Epithelial cell of prostate (primary cell): ENCODE results near the gene MYNN.
"Not testable (repeated sequence)": the region's sequence is repeated elsewhere in the genome, so short reads cannot be mapped to it uniquely, and the experiment has no call there.

Source experiments
- DNase-seq: peaks from one replicate; pipeline ENCODE4 v3.0.0-alpha.2; 2011; ENCODE audit warnings: low read depth, low spot score
- H3K27ac ChIP-seq: fragments of 450-650 bp; 2 replicates; pipeline ENCODE4 v1.5.1; 2017; ENCODE audit warnings: mild to moderate bottlenecking

MYNN gene

DNA sequence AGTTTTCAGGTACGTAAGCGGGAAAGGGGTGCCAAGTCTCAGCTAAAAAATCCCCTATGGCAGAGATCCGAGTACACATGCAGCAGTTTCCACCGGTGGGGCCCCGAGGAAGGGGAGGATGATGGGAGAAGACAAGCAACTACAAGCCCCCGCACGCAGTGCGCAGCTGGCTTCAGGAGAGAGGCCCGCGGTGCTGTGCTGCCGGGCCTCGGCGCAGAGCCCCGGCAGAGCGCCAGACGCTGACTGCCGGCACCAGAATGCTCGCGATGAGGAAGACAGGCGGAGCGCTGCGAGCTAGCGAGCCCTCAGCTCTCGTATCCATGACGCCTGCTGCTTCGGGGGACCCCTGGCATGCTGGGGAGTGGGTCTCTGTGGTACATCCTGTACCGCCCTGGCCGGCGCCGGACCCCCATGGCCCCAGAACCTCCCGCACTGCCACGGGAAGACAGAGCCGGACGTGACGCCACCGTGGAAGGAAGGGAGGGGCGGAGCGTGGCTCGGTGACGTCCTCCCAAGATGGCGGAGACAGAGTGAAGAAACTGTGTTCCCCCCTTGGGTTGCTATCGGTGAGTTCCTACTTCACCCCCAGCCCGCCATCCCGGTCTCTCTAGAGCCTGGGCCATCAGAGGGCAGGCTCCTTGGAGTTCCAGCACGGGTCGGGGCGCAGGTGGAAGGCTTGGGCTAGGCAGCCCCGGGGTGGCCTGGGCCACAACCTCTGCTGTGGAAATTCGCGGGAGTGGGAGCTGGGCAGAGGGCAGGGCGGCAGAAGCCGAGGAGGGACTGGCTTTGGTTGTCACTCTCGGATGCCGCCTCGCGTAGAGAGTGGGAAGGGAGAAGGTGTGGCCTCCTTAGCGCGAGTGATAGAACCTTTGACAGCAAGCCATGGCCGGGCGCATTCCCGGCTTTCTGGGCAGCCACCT lies at the start of gene MYNN:
MYNN (plus strand) TSS at position 500 of the 920 bp plus-strand sequence. CDS start 900 bp downstream, outside the sequence.
- peak within 1 kb of the TSS; percentile 97 for H3K27ac ChIP-seq
- DNase-seq, result no peak

GRCh38 chr3:169731857-169732256 lies 41.3 kb upstream of the MYNN start:
- DNase-seq, result not testable (repeated sequence)

GRCh38 chr3:169739067-169739466 lies 34.1 kb upstream of the MYNN start:
- DNase-seq, result no peak
- H3K27ac ChIP-seq, result no peak overlapping the region

More at GRCh38 chr3:169731857-169732256, 41.3 kb upstream of the MYNN start:
- H3K27ac ChIP-seq, result not testable (repeated sequence)

DNA sequence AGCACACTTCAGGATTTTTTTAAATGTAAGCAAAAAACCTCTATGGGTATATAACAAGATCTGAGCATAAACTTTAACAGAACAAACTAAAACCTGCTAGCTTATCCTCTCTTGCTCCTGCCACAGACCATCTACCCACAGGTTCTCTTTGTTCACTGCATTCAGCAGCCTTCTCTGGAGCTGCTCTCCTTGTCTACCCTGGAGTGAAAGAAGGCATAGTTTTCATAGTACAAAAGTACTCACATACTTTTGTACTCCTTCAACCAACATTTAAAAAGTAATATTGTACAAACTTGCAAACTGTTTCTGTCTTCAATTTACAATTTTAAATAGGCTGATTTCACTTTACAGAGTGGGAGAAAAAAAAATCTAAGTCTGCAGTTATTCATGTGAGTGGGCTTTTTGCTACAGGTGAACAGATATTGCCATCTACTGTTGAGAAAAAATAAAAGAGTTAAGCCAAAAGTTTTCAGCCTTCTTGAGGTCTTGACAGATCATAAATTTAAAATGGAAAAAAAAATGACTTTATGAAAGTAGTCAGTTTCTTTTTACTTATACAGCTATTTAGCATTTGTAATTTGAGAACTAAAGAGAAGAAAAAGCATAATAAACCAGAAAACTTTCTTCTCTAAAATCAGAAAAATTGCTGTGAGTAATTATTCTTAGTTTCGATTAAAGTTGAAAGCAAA lies 28.7 kb upstream of the MYNN start:
- H3K27ac ChIP-seq, result no peak overlapping the region
- no peak for DNase-seq

DNA sequence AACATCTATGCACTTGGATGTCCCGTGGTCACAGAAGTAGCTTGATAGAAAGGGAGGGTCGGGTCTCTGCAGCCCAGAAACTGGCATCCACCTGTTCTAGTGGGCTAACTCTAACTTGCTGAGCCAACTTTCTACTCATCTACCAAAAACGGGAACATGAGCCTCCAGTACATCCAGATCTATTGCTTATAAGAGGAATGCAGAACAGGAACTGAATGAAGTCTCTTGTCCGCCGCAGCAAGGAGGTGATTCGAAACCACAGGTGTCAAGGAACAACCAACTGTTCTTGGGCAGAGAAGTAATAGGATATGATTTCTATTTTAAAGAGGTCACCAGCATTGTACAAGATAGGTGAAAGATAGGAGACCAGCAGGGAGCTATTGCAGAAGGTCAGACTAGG lies 26.3 kb upstream of the MYNN start:
- H3K27ac ChIP-seq, result no peak overlapping the region
- DNase-seq, result no peak

DNA sequence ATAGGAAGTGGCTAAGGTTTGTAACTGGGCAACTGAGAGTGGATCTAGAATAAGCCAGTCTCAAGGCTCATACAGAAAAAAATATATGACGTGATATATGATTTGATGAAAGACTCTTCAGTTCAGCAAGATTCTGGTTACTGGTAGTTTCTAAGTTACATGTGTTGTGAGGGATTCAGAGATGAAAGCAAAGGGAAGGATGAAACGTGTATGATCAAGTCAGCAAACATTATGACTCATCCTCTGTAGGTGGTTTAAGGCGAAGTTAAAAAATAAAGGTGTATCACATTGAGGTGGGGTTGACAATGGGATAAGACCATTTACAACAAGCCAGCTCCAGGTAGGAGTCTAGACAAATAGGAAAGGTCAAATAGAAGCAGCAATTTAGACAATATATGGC lies 24.5 kb upstream of the MYNN start:
- no peak for DNase-seq
- H3K27ac ChIP-seq, result peak overlapping the region; percentile 7

DNA sequence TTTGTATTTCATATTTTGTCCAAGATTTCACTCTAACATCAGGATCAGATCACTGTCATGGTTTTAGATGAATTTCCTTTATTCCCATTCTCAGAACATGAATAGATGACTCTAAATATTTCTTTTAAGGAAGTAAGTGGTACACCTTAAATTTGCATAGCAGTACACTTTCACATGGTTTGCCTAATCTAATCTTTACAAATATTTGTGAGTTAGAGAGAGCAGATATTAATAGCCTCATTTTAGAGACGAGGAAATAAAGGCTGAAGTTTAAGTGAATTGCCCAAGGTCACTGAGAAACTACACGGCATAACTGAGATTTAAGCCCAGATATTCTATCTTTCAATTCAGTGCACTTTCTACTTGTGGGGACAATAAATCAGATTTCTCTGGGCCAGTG lies 22.5 kb upstream of the MYNN start:
- H3K27ac ChIP-seq, result no peak overlapping the region
- no peak for DNase-seq

DNA sequence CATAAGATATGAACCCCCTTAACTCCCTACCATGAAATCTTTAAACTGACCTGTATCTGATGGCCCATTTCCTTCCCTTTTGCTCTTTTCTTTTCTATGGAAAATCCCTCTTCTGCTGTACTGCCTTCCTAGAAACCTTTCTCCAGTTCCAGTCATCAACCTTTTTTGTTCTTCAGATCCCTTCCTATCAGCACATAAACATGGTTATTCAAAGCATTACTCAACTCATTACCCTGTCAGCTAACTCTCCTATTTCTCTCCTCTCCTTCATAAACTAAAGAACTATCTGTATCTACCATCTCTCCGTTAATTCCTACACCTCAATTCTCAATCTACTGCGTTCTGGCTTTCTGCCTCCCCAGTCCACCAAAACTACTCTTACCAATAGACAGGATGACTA lies 21.3 kb upstream of the MYNN start:
- H3K27ac ChIP-seq, result no peak overlapping the region

DNA sequence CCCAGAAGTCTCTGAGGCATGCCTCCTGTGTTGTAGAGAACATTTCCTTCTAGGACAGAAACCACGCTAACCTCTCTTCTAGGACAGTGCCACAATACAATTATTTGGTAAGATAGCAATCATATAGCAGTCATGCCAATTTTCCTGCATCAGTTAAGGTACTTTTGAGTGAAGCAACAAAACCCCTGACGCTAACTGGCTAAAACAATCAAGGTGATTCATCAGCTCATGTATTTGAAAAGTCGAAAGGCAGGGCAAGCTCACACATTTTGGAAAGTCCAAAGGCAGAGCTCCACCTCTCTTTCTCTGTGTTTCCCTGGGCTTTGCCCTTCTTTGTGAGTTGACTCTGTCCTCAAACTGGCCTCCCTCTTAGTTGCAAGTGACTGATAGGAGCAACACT lies 18.5 kb upstream of the MYNN start:
- DNase-seq, result no peak

More for the DNA sequence above, 21.3 kb upstream of the MYNN start:
- DNase-seq, result no peak

DNA sequence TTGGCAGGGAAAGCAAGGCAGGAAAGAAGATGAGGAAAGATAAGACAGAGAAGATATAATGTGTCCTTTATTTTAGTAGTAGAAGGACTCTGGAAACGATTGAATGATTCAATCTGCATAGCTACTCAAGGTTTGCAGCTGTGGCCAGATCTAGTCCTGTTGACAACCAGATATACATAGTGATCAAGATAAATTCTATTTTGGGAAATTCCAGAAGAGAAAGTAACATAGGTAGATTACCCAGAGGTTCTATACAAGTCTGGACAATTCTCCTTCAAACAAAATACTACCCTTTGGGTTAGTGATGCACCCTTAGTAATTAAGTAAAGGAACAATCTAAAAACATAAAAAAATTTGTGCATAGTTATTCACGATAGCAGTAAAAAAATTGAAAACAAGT lies 17.7 kb upstream of the MYNN start:
- DNase-seq, result no peak
- peak overlapping the region; percentile 56 for H3K27ac ChIP-seq

More for the DNA sequence above, 18.5 kb upstream of the MYNN start:
- H3K27ac ChIP-seq, result peak overlapping the region; percentile 56

GRCh38 chr3:169758359-169758994 lies 14.7 kb upstream of the MYNN start:
- H3K27ac ChIP-seq, result peak overlapping the region; percentile 90
- no peak for DNase-seq

DNA sequence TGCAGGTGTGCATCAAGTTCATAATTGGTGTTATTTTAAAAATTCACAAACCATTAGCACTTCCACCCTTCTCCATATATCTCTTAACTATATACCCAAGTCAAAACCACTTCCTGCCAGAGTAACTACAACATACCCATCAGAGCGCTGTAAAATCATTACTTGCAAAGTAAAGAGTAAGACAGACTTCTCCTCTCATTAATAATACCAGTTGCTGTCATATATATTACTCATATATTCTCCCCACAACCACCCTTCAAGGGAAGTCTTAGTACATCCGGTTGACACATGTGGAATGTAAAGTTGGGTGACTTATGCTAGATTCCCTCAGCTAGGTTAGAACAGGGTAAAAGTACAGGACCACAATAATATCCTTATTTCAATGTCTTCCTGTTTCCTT lies 13.9 kb upstream of the MYNN start:
- H3K27ac ChIP-seq, result peak overlapping the region; percentile 90

DNA sequence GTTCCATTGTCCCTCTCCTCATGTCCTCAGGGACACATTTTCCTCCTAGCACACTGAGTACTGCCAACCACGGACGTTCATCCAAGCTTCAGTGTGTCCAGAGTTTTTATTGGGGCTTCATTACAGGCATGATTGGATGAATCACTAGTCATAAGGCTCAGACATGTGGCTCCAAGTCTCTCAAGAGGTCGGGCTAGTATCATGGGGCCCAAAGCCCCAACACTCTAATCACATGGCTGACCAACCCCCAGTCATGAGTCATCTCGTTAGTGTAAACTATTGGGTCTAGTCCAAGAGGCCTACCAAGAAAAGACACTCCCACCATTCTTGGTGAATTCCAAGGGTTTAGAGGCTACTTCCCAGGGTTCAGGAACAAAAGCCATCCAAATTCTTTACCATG lies 12.7 kb upstream of the MYNN start:
- no peak for DNase-seq
- H3K27ac ChIP-seq, result peak overlapping the region; percentile 90

More for the DNA sequence above, 13.9 kb upstream of the MYNN start:
- peak; percentile 74 for DNase-seq

DNA sequence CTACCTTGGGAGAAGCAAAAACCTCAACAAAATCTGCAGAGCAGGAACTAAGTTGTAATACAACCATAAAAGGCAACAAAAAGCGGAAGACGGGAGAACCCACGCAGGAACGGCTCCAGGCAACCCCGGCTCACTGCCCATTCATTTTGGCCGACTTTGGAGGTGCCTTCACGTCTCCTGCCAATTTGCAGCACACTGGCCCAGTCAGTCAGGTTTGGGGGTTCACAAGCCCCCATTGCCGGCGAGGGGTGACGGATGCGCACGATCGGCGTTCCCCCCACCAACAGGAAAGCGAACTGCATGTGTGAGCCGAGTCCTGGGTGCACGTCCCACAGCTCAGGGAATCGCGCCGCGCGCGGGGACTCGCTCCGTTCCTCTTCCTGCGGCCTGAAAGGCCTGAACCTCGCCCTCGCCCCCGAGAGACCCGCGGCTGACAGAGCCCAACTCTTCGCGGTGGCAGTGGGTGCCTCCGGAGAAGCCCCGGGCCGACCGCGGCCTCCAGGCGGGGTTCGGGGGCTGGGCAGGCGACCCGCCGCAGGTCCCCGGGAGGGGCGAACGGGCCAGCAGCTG lies 8.8 kb upstream of the MYNN start:
- H3K27ac ChIP-seq, result peak overlapping the region; percentile 91
- no peak for DNase-seq

GRCh38 chr3:169764882-169765612 lies 8.1 kb upstream of the MYNN start, which contains the start of gene TERC:
Gene TERC (minus strand): TSS chr3:169765060.
- DNase-seq, result no peak
- H3K27ac ChIP-seq, result peak within 1 kb of the TSS; percentile 91

DNA sequence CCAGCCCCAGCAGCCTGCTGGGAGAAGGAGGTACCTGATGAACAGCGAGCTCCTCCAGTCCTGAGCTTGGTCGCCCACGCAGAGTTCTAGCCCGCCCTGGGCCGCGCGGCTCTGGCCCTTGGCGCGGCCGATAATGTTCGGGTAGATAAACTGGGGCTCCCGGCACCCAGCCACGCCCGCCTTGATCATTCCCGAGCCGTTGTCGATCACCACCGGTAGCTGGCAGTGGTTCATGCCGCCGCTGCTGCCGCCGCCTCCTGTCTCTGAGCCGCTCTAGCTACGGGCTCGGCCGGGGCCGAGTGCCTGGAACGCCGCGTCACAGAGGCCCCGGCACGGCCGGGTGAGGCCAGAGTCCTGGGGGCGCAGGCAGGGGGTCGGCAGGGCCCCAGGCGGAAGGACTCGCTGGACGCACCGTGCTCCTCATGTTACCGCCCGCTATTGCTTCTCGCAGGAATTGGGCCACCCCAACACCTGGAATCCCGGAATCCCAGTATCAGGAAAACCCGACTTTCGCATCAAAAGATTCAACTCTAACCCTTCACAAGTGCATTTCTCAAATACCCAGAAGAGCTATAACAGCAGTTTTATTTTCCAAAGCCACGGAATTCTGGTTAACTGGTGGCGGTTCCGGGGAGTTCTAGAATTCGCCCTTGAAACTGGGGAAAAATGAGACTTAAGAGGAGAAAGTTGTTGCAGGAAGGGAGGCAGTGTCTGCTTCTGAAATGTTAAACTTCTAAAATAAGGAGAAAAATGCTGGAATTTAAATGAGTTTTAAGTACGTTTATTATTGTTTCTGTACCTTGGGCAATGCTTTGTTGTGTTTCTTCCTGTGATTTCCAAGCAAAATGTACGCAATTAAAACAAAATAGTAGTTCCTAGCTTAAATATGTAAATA lies 3.7 kb upstream of the MYNN start, which contains the start of gene ACTRT3:
ACTRT3 (minus strand) TSS at position 275 of the 895 bp plus-strand sequence; CDS start at position 234, 41 bp downstream.
- DNase-seq, result no peak
- peak within 1 kb of the TSS; percentile 72 for H3K27ac ChIP-seq

DNA sequence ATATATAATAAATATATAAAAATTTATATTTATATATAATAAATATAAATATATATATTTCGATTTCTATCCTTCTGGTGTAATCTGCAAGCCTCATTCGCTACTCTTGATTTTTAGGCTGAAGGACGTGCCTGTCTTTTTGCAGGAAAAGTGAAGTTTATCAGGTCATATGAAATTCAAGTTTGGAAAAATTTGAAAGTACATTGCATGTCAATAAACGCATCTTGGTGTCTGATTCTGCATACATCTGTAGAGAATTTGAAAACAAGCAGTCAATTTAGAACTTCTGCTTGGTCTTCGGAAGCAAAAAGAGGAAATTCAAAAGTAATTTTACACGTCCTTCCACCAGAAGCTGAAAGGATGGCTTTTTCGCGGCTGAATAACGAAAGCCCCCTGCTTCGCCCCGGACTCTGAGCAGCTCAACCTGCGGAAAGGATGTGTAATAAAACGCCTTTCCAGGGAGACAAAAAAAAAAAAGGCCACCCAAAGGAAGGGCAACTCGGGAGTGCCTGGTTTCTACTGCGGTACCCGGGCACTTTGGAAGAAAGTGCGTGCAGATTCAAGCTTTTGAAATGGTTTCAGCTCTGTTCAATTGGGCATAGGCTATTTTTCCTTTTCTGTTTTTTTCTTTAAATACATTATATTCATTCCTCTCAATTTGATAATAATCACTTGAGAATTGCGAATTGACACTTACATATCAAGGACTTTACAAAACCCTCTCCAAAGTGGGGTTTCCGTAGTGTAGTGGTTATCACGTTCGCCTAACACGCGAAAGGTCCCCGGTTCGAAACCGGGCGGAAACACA lies 1.5 kb upstream of the MYNN start:
- DNase-seq, result no peak
- H3K27ac ChIP-seq, result peak overlapping the region; percentile 97
